Measurements from ENCODE around the gene ITGA4. TPM values are rescaled to one million over a fixed set of nuclear protein-coding genes. Genes with fewer than 3 reads are reported as not detected.

ITGA4 gene
- total RNA-seq, 1 donor = 27.6 TPM

GRCh38 chr2:181499231-181499630, 42.0 kb downstream of the ITGA4 start:
- DNase-seq (ENCODE audit: low read depth) = no peak
- no peak for TF ChIP-seq CTCF (IDR thresholded peaks at IDR 0.05; ENCODE audit: insufficient read depth, low read length)
- no peak overlapping the region for H3K4me3 ChIP-seq (ENCODE audit: low read depth, low read length)

GRCh38 chr2:181500201-181500600, 43.0 kb downstream of the ITGA4 start:
- no peak for TF ChIP-seq CTCF (IDR thresholded peaks at IDR 0.05; ENCODE audit: insufficient read depth, low read length)
- DNase-seq (ENCODE audit: low read depth) = no peak
- H3K4me3 ChIP-seq (ENCODE audit: low read depth, low read length) = no peak overlapping the region

- TF ChIP-seq CTCF (IDR thresholded peaks at IDR 0.05; ENCODE audit: insufficient read depth, low read length) = no peak
- DNase-seq (ENCODE audit: low read depth) = no peak
- no peak overlapping the region for H3K4me3 ChIP-seq (ENCODE audit: low read depth, low read length)
These were observed 58.5 kb downstream of the ITGA4 start for GRCh38 chr2:181515719-181516118.

GRCh38 chr2:181516992-181517391, 59.8 kb downstream of the ITGA4 start:
- no peak for DNase-seq (ENCODE audit: low read depth)
- H3K4me3 ChIP-seq (ENCODE audit: low read depth, low read length) = no peak overlapping the region
- TF ChIP-seq CTCF (IDR thresholded peaks at IDR 0.05; ENCODE audit: insufficient read depth, low read length) = no peak

GRCh38 chr2:181517685-181518301, 60.6 kb downstream of the ITGA4 start:
- no peak for DNase-seq (ENCODE audit: low read depth)
- H3K4me3 ChIP-seq (ENCODE audit: low read depth, low read length) = no peak overlapping the region
- no peak for TF ChIP-seq CTCF (IDR thresholded peaks at IDR 0.05; ENCODE audit: insufficient read depth, low read length)

- TF ChIP-seq CTCF (IDR thresholded peaks at IDR 0.05; ENCODE audit: insufficient read depth, low read length) = no peak
- H3K4me3 ChIP-seq (ENCODE audit: low read depth, low read length) = no peak overlapping the region
- DNase-seq (ENCODE audit: low read depth) = no peak
These were observed 63.1 kb downstream of the ITGA4 start for GRCh38 chr2:181520253-181520652.

- no peak overlapping the region for H3K4me3 ChIP-seq (ENCODE audit: low read depth, low read length)
- no peak for DNase-seq (ENCODE audit: low read depth)
- TF ChIP-seq CTCF (IDR thresholded peaks at IDR 0.05; ENCODE audit: insufficient read depth, low read length) = no peak
These were observed 66.6 kb downstream of the ITGA4 start for GRCh38 chr2:181523756-181524155.

Measured in fibroblast of the aortic adventitia (primary cell).